Adrenal gland (tissue), 5 donors: ENCODE measurements around the gene GPR176.

ENCODE experiments used
- CTCF ChIP-seq, 6 experiments: fragments of 450-650 bp in 4 of 6; fragments of 200-600 bp in 2 of 6; sonication (generic) in 1 of 6; IDR thresholded peaks; 1 replicate in 5 of 6; 2 replicates in 1 of 6; pipeline versions ENCODE4 v1.5.1 to v1.8.0; 2016 to 2021; ENCODE audit warnings: antibody characterized with exemption in 6 of 6, mild to moderate bottlenecking in 2 of 6, moderate library complexity in 1 of 6
- POLR2A ChIP-seq, 2 donors: fragments of 450-650 bp; IDR thresholded peaks; one replicate each; pipeline ENCODE4 v1.6.1; 2017; ENCODE audit warnings: antibody characterized with exemption in 2 of 2, mild to moderate bottlenecking in 2 of 2, moderate library complexity in 1 of 2
- donor health status: DM: no; HTN: no; CAD: no.

- TF ChIP-seq POLR2A (IDR thresholded peaks at IDR 0.05) (no peak), CTCF (IDR thresholded peaks at IDR 0.05) (no peak)
Observed at GRCh38 chr15:39873978-39874377, 46.1 kb downstream of the GPR176 start.
